GM18505 (cell line): ENCODE measurements around the gene SOWAHA.
A peak's percentile ranks its signal among the peaks of the same experiment; 100 is the strongest.

Source experiments
- ATAC-seq: cut with Tn5 transposase; IDR thresholded peaks from one replicate; pipeline ENCODE4 v1.9.1; 2021; ENCODE audit not compliant: unreplicated experiment
- POLR2A ChIP-seq: IDR thresholded peaks from 4 replicates; pipeline ENCODE4 v1.6.1; 2011; ENCODE audit warnings: borderline replicate concordance; ENCODE audit not compliant: insufficient read depth, insufficient read length; ENCODE audit errors: extremely low read depth

The SOWAHA gene

GRCh38 chr5:132774406-132774805, 38.7 kb upstream of the SOWAHA start:
- ATAC-seq, result no peak
- TF ChIP-seq POLR2A, result no peak

DNA sequence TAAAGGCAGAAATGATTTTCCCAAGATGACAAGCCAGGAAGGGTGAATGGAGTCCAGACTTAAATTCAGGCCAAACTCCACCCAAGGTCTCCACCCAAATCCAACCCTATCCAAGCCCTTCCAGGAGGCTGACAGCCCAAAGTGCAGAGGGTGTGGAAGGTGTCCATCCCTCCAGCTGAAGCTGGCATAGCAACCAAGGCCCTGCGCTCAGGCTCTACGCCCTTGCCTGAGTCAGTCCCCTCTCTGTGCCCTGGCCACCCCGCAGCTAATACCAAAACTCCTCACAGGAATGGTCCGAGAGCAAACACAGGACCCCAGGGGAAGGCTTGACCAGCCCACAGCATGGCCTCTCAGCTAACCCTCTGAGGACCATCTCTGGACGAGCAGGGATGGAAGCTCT, 38.2 kb upstream of the SOWAHA start:
- no peak for ATAC-seq
- TF ChIP-seq POLR2A, result no peak

DNA sequence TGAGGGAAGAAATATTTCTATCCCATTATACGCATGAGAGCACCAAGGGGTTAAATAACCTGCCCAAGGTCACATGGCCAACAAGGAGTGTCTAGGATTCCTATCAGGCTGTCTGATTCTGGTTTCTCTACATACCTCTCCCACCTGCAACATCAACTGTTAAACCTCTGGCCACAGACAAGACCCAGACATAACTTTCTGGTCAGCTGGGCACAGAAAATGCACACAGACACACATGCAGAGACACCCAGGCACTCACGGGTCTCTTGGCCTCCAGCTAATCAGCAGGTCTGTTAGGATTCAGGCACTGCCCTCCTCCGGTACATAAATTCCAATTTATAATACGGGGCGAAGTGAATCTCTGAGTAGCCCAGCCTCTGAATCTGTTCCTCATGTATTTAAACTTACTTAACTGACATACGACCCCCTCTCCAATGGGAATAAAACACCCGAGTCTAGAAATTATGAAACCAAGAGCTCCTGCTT, 37.6 kb upstream of the SOWAHA start:
- no peak for ATAC-seq

DNA sequence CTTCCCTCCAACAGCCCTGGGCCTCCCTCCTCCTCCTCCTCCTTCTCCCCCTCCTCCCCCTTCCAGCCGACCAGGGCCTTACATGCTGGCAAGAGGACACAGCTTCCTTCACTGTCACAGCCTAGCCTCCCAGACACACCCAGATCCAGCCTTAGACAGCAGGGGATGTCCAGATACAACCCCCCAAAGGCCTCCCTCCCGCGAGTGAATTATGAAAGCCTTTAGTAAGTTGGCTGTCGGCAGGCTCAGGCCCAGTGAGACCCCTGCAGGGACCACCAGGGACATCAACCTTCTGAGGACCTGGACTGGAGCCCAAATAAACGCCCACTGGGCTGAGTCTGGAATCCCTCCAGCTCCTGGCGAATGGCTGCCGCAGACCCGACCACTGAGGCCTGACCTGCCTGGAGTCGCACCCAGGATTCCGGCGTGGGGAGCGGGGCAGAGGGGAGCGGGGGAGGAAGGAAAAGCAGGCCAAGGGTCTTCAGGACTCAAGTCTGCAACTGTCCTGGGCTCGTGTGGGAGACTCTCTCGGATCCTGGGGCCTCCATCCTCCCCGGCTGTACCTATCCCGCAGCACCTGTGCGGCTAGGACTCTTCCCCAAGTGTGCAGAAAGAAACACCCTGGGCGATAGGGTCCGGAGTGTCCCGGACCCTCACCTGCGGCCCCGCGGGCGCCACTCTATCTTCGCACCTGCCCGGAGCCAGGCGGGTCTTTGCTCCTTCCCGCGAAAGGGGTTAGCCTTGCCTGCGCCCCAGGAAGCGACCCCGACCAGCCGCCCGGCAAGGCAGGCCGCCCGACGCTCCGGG, 36.8 kb upstream of the SOWAHA start:
- no peak for TF ChIP-seq POLR2A
- no peak for ATAC-seq

More for the DNA sequence above, 37.6 kb upstream of the SOWAHA start:
- TF ChIP-seq POLR2A, result no peak

- no peak for TF ChIP-seq POLR2A
- peak; percentile 32 for ATAC-seq
Measured at GRCh38 chr5:132776938-132777208, 36.2 kb upstream of the SOWAHA start.

- ATAC-seq, result peak; percentile 63
- TF ChIP-seq POLR2A, result peak; percentile 33
Measured at GRCh38 chr5:132777209-132778069, 35.7 kb upstream of the SOWAHA start, which contains the start of gene SEPTIN8. TSS of gene SEPTIN8 (minus strand) at chr5:132777239. CDS start at chr5:132777137, 102 bp downstream.

DNA sequence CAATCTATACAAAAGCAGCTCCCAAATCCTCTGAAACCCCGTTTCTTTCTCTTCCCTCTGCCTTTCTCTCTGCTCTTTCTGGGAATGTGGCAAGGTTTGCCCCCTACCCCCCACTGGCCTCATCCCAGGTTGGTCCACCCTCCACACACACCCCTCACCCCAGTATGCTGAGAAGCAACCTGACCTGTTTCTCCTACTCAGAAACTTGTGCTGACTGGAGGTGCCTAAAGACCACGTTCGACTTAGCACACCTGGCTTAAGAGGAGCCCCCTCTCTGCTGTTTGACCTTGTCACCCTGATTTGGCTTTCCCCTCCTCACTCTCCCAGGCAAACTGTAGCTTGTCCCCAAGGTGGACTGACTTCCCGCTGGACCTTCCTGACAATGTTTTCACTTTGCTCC, 35.0 kb upstream of the SOWAHA start:
- no peak for TF ChIP-seq POLR2A
- ATAC-seq, result no peak

- ATAC-seq, result no peak
- TF ChIP-seq POLR2A, result no peak
Measured at GRCh38 chr5:132778856-132779255, 34.2 kb upstream of the SOWAHA start.

DNA sequence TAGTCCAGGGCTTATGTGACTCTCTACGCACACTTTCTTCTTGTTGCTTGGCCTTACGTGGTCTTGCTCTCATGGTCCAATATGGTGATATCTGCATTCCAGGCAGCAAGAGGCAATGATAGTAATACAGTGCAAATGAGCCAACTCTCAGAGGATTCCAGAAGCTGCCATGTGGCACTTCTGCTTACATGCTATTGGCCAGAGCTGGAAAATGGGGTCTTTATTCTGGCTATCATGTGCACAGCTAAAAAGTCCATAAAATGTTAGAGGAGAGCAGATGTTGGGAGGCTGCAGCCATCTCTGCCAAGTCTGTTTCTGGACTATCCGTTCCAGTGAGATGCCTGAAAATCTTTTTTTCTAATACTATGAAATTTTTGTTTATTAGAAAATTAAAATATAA, 33.1 kb upstream of the SOWAHA start:
- no peak for TF ChIP-seq POLR2A
- no peak for ATAC-seq

DNA sequence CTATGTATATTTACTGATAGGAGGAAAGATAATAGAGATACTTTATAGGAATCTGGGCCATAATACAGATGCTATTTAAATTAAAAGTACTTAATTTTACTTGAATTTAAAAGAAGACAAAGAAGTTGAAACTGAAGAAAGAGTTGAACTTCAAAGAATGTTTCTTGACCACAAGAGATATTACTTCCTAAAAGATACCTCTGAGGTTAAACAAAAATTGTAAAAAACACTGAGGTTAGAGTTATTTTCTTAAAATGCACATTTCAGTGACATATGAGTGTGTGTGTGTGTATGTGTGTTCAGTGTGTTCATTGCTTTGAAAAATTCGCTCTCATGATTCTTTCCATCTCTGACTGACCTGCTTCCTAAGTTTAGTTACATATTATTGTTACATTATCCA, 32.5 kb upstream of the SOWAHA start:
- no peak for TF ChIP-seq POLR2A
- no peak for ATAC-seq

GRCh38 chr5:132781029-132781428, 32.1 kb upstream of the SOWAHA start:
- TF ChIP-seq POLR2A, result no peak
- ATAC-seq, result no peak

DNA sequence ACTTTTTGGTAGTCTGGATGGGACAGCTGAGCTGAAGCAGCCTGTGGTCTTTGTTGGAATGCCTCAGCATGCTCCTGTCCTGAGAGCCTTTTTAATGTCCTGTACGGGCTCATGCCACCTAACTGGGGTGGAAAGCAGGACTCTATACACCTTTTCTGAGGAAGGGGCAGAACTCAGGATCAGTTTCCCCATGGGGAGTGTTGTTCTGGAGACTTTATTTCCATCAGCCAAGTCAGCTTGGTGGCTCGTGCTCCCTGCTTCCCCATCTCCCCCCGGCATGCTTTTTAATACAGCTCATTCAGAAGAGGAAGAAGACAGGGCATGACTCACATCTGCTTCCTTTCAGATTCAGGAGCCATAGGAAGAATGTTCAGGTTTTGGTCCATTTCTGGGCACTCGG, 31.0 kb upstream of the SOWAHA start:
- no peak for ATAC-seq
- TF ChIP-seq POLR2A, result no peak

GRCh38 chr5:132785365-132785764, 27.7 kb upstream of the SOWAHA start:
- no peak for TF ChIP-seq POLR2A
- ATAC-seq, result no peak

- ATAC-seq, result no peak
- no peak for TF ChIP-seq POLR2A
Measured at GRCh38 chr5:132785864-132786263, 27.2 kb upstream of the SOWAHA start.
